Uterus (tissue), 2 donors: ENCODE data around the gene SLAMF7.

Source experiments
- CTCF ChIP-seq, 4 experiments: fragments of 200-600 bp in 2 of 4; fragments of 450-650 bp in 2 of 4; sonication (generic) in 2 of 4; IDR thresholded peaks; one replicate each; pipeline ENCODE4 v1.5.1; 2016 to 2019; ENCODE audit warnings: antibody characterized with exemption in 4 of 4, mild to moderate bottlenecking in 2 of 4, moderate library complexity in 1 of 4
- POLR2A ChIP-seq, 2 donors: fragments of 450-650 bp; IDR thresholded peaks; one replicate each; pipeline ENCODE4 v1.6.1; 2016; ENCODE audit warnings: antibody characterized with exemption in 2 of 2, mild to moderate bottlenecking in 1 of 2, moderate library complexity in 1 of 2

- no peak for TF ChIP-seq CTCF (IDR thresholded peaks at IDR 0.05)
- TF ChIP-seq POLR2A (IDR thresholded peaks at IDR 0.05) = no peak
Observed at GRCh38 chr1:160748878-160749269, 9.8 kb downstream of the SLAMF7 start.
